ENCODE results near the gene PIK3AP1. TPM values are rescaled to one million over a fixed set of nuclear protein-coding genes. Genes with fewer than 3 reads are reported as not detected.

PIK3AP1 gene
- total RNA-seq, 2 donors from 2014 or later, result 5.1 to 20.6 TPM

GRCh38 chr10:96638696-96639095 is 81.6 kb downstream of the PIK3AP1 start:
- H3K4me3 Mint-ChIP-seq, result no peak overlapping the region
- no peak overlapping the region for H3K27ac Mint-ChIP-seq
- H3K4me1 Mint-ChIP-seq (ENCODE audit: low read depth), result no peaks in the 10 kb centered on the region
- no peaks in the 10 kb centered on the region for H3K27me3 Mint-ChIP-seq (ENCODE audit: low read depth)
- H3K36me3 Mint-ChIP-seq (ENCODE audit: insufficient read depth in 2 of 2), result no peaks in the 10 kb centered on the region
- DNase-seq (no peak), ATAC-seq (replicated peaks in 1 of 2) (no peak)
- H3K9me3 Mint-ChIP-seq, result no peaks in the 10 kb centered on the region

GRCh38 chr10:96638120-96638519 is 82.2 kb downstream of the PIK3AP1 start:
- no peak for ATAC-seq (replicated peaks in 1 of 2)
- no peak for DNase-seq
- Mint-ChIP-seq H3K4me1 (ENCODE audit: low read depth) (no peaks in the 10 kb centered on the region), H3K27ac (no peak overlapping the region), H3K27me3 (ENCODE audit: low read depth) (no peaks in the 10 kb centered on the region), H3K9me3 (no peaks in the 10 kb centered on the region), H3K36me3 (ENCODE audit: insufficient read depth in 2 of 2) (no peaks in the 10 kb centered on the region), H3K4me3 (no peak overlapping the region)

- Mint-ChIP-seq H3K27ac (no peak overlapping the region), H3K36me3 (ENCODE audit: insufficient read depth in 2 of 2) (no peaks in the 10 kb centered on the region), H3K27me3 (ENCODE audit: low read depth) (no peaks in the 10 kb centered on the region), H3K4me1 (ENCODE audit: low read depth) (no peaks in the 10 kb centered on the region), H3K9me3 (no peaks in the 10 kb centered on the region), H3K4me3 (no peak overlapping the region)
- ATAC-seq (replicated peaks in 1 of 2) (no peak), DNase-seq (no peak)
These were observed 82.6 kb downstream of the PIK3AP1 start for GRCh38 chr10:96637709-96638108.

DNA sequence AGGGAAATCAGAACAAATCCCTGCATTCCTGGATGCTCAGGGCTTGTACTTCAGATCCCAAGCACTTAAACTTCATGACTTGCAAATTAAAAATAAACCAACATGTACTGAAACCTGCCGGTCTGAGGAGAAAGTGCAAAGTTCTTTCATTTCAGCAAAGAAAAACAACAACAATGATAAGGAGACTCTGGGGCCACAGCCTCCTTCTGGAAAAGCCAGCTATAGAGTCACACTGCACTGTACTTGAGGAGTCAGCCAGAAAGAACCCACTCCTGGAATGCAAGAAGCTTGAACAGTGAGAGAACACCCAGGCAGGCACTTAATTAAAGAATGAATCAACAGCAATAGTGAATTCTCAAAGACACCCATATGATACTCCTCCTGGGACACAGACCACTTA is 83.8 kb downstream of the PIK3AP1 start:
- H3K4me3 Mint-ChIP-seq, result no peak overlapping the region

GRCh38 chr10:96632974-96633710 is 87.2 kb downstream of the PIK3AP1 start:
- Mint-ChIP-seq H3K27me3 (ENCODE audit: low read depth) (no peaks in the 10 kb centered on the region), H3K4me3 (no peak overlapping the region), H3K36me3 (ENCODE audit: insufficient read depth in 2 of 2) (no peaks in the 10 kb centered on the region), H3K27ac (no peak overlapping the region), H3K9me3 (no peaks in the 10 kb centered on the region), H3K4me1 (ENCODE audit: low read depth) (no peaks in the 10 kb centered on the region)
- DNase-seq (no peak), ATAC-seq (replicated peaks in 1 of 2) (no peak)

More for the DNA sequence above, 83.8 kb downstream of the PIK3AP1 start:
- no peaks in the 10 kb centered on the region for H3K9me3 Mint-ChIP-seq
- H3K4me1 Mint-ChIP-seq (ENCODE audit: low read depth), result no peaks in the 10 kb centered on the region
- H3K27me3 Mint-ChIP-seq (ENCODE audit: low read depth), result no peaks in the 10 kb centered on the region
- DNase-seq (no peak), ATAC-seq (replicated peaks in 1 of 2) (no peak)
- H3K36me3 Mint-ChIP-seq (ENCODE audit: insufficient read depth in 2 of 2), result no peaks in the 10 kb centered on the region
- H3K27ac Mint-ChIP-seq, result no peak overlapping the region

GRCh38 chr10:96627292-96627691 is 93.0 kb downstream of the PIK3AP1 start:
- no peak overlapping the region for H3K4me3 Mint-ChIP-seq
- ATAC-seq (replicated peaks in 1 of 2), result no peak
- H3K4me1 Mint-ChIP-seq (ENCODE audit: low read depth), result no peaks in the 10 kb centered on the region
- no peak for DNase-seq
- H3K36me3 Mint-ChIP-seq (ENCODE audit: insufficient read depth in 2 of 2), result no peaks in the 10 kb centered on the region
- no peaks in the 10 kb centered on the region for H3K9me3 Mint-ChIP-seq
- H3K27me3 Mint-ChIP-seq (ENCODE audit: low read depth), result no peaks in the 10 kb centered on the region
- no peak overlapping the region for H3K27ac Mint-ChIP-seq

DNA sequence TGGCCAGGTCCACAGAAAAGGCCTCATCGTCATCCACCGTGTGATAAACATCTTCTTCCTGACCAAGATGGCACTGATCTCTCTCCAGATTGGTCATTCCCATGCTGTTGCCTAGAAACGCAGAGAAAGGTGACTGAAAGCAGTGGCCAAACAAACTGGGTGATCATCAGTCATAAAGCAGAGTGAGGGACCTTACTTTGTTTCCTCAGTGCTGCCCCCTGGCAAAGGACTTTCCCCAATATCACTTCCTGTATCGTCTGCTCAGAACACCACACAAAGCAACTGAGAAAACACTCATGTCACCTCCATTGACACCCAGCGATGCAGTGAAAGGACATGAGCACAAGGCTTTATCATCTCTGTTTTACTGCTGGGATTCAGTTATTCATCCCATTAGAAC is 93.5 kb downstream of the PIK3AP1 start:
- DNase-seq (peak in 1 of 2 donors; percentile 19), ATAC-seq (replicated peaks in 1 of 2) (no peak)
- no peaks in the 10 kb centered on the region for H3K4me1 Mint-ChIP-seq (ENCODE audit: low read depth)
- H3K9me3 Mint-ChIP-seq, result no peaks in the 10 kb centered on the region
- H3K27ac Mint-ChIP-seq, result no peak overlapping the region
- no peaks in the 10 kb centered on the region for H3K27me3 Mint-ChIP-seq (ENCODE audit: low read depth)
- H3K4me3 Mint-ChIP-seq, result no peak overlapping the region
- H3K36me3 Mint-ChIP-seq (ENCODE audit: insufficient read depth in 2 of 2), result no peaks in the 10 kb centered on the region

DNA sequence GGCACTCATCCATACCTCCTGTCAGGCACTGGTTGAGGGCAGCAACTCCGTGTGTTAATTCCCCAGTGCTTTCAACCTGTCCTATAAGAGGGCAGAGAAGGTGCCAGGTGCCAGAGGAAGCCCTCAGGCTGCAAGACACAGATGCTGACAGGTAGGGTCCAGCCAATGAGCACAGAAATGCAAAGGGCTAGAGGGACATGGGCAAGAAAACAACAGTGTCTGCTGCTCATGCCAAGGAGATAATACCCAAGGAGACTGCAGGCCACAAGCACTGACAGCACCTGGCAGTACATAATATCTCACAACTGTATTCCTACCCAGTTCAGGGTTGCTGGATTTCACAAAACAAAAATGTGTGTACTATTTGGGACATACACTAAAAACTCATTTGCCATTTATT is 95.1 kb downstream of the PIK3AP1 start:
- no peaks in the 10 kb centered on the region for H3K4me1 Mint-ChIP-seq (ENCODE audit: low read depth)
- no peaks in the 10 kb centered on the region for H3K36me3 Mint-ChIP-seq (ENCODE audit: insufficient read depth in 2 of 2)
- ATAC-seq (replicated peaks in 1 of 2), result no peak
- H3K4me3 Mint-ChIP-seq, result no peak overlapping the region
- no peaks in the 10 kb centered on the region for H3K9me3 Mint-ChIP-seq
- H3K27me3 Mint-ChIP-seq (ENCODE audit: low read depth), result no peaks in the 10 kb centered on the region
- DNase-seq, result no peak
- H3K27ac Mint-ChIP-seq, result no peak overlapping the region

- no peaks in the 10 kb centered on the region for H3K36me3 Mint-ChIP-seq (ENCODE audit: insufficient read depth in 2 of 2)
- H3K27me3 Mint-ChIP-seq (ENCODE audit: low read depth), result no peaks in the 10 kb centered on the region
- no peaks in the 10 kb centered on the region for H3K4me1 Mint-ChIP-seq (ENCODE audit: low read depth)
- H3K4me3 Mint-ChIP-seq, result no peak overlapping the region
- ATAC-seq (replicated peaks in 1 of 2) (no peak), DNase-seq (no peak)
- no peaks in the 10 kb centered on the region for H3K9me3 Mint-ChIP-seq
- H3K27ac Mint-ChIP-seq, result no peak overlapping the region
These were observed 98.1 kb downstream of the PIK3AP1 start for GRCh38 chr10:96622013-96622787.

GRCh38 chr10:96619796-96620773 is 100.2 kb downstream of the PIK3AP1 start:
- Mint-ChIP-seq H3K27ac (peak overlapping the region; percentile 25), H3K4me3 (no peak overlapping the region), H3K4me1 (ENCODE audit: low read depth) (no peaks in the 10 kb centered on the region), H3K9me3 (no peaks in the 10 kb centered on the region), H3K27me3 (ENCODE audit: low read depth) (no peaks in the 10 kb centered on the region), H3K36me3 (ENCODE audit: insufficient read depth in 2 of 2) (no peaks in the 10 kb centered on the region)
- DNase-seq (no peak), ATAC-seq (replicated peaks in 1 of 2) (no peak)

- DNase-seq, result no peak
- Mint-ChIP-seq H3K9me3 (no peaks in the 10 kb centered on the region), H3K36me3 (ENCODE audit: insufficient read depth in 2 of 2) (no peaks in the 10 kb centered on the region), H3K4me3 (no peak overlapping the region), H3K27me3 (ENCODE audit: low read depth) (no peaks in the 10 kb centered on the region), H3K4me1 (ENCODE audit: low read depth) (no peaks in the 10 kb centered on the region), H3K27ac (no peak overlapping the region)
- ATAC-seq (replicated peaks in 1 of 2), result no peak
These were observed 101.2 kb downstream of the PIK3AP1 start for GRCh38 chr10:96619120-96619519.

DNA sequence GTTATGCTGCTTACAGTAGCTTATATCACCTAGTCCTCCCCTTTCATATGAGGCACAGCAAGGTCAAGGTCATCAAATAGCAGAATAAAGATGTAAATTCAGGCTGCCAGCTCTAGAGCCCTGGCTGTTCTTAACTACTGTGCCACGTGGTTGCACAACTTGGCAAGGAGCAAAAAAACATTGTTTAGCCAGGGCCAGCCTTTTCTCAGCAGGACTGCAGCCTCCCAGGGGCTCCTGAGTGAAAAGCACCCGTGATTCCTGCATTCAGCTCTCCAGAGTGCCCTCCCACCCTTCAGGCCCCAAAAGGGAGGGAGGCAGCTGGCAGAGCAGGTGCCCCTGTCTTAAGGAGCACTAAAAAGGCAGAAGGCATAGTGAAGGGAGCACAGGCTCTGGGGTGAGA is 101.7 kb downstream of the PIK3AP1 start:
- Mint-ChIP-seq H3K4me1 (ENCODE audit: low read depth) (no peaks in the 10 kb centered on the region), H3K27ac (no peak overlapping the region), H3K36me3 (ENCODE audit: insufficient read depth in 2 of 2) (no peaks in the 10 kb centered on the region), H3K27me3 (ENCODE audit: low read depth) (no peaks in the 10 kb centered on the region), H3K9me3 (no peaks in the 10 kb centered on the region), H3K4me3 (no peak overlapping the region)
- no peak for DNase-seq
- ATAC-seq (replicated peaks in 1 of 2), result no peak

GRCh38 chr10:96616961-96617360 is 103.4 kb downstream of the PIK3AP1 start:
- Mint-ChIP-seq H3K9me3 (no peaks in the 10 kb centered on the region), H3K36me3 (ENCODE audit: insufficient read depth in 2 of 2) (no peaks in the 10 kb centered on the region), H3K27ac (no peak overlapping the region), H3K27me3 (ENCODE audit: low read depth) (no peaks in the 10 kb centered on the region), H3K4me1 (ENCODE audit: low read depth) (no peaks in the 10 kb centered on the region), H3K4me3 (no peak overlapping the region)
- ATAC-seq (replicated peaks in 1 of 2) (no peak), DNase-seq (no peak)

Data from activated T-cell treated with anti-CD3 and anti-CD28 coated beads, Interleukin-2, amount 50 U/mL, for 72 hours (primary cell).